Liver (tissue), 9 donors: ENCODE data around the gene ZFP3. TPM values are rescaled to one million over a fixed set of nuclear protein-coding genes. Genes with fewer than 3 reads are reported as not detected.

Source experiments
- DNase-seq: peaks from one replicate; pipeline ENCODE4 v3.0.0-alpha.2; 2017; ENCODE audit warnings: low spot score
- H3K27ac ChIP-seq, 2 donors: one replicate each; pipeline ENCODE4 v1.7.0; 2013; ENCODE audit warnings: inconsistent platforms in 2 of 2, low read length in 2 of 2, control low read depth in 1 of 2, low read depth in 1 of 2, mild to moderate bottlenecking in 1 of 2
- H3K27me3 ChIP-seq, 4 donors: one replicate each; pipeline versions ENCODE4 v1.6.1 to v1.7.0; 2013; ENCODE audit warnings: low read length in 3 of 4, inconsistent platforms in 1 of 4, mild to moderate bottlenecking in 1 of 4, moderate library complexity in 1 of 4; ENCODE audit not compliant: control insufficient read depth in 4 of 4, insufficient read depth in 4 of 4
- H3K36me3 ChIP-seq, 4 donors: one replicate each; pipeline versions ENCODE4 v1.6.1 to v1.7.0; 2013; ENCODE audit warnings: low read length in 3 of 4, mild to moderate bottlenecking in 3 of 4, low read depth in 1 of 4, moderate library complexity in 1 of 4; ENCODE audit not compliant: control insufficient read depth in 4 of 4, insufficient read depth in 3 of 4
- H3K4me1 ChIP-seq, 4 donors: one replicate each; pipeline versions ENCODE4 v1.6.1 to v1.7.0; 2013; ENCODE audit warnings: low read length in 3 of 4, mild to moderate bottlenecking in 3 of 4, moderate library complexity in 1 of 4; ENCODE audit not compliant: control insufficient read depth in 4 of 4, insufficient read depth in 4 of 4
- H3K4me3 ChIP-seq, 3 donors: one replicate each; pipeline versions ENCODE4 v1.6.1 to v1.7.0; 2013; ENCODE audit warnings: low read length in 3 of 3, control low read depth in 1 of 3, low read depth in 1 of 3, mild to moderate bottlenecking in 1 of 3
- H3K9ac ChIP-seq, 2 donors: one replicate each; pipeline ENCODE4 v1.7.0; 2013; ENCODE audit warnings: low read length in 2 of 2, mild to moderate bottlenecking in 2 of 2, moderate library complexity in 2 of 2, control low read depth in 1 of 2, low read depth in 1 of 2
- H3K9me3 ChIP-seq, 4 donors: one replicate each; pipeline versions ENCODE4 v1.6.1 to v1.7.0; 2013; ENCODE audit warnings: low read length in 3 of 4; ENCODE audit not compliant: control insufficient read depth in 4 of 4
- EGR1 ChIP-seq, 2 donors: IDR thresholded peaks; 2 replicates each; pipeline ENCODE4 v1.6.1; 2016 to 2018; ENCODE audit warnings: antibody characterized with exemption in 2 of 2, low read depth in 2 of 2
- FOXA1 ChIP-seq: IDR thresholded peaks from 2 replicates; pipeline ENCODE4 v1.6.1; 2016; ENCODE audit warnings: antibody characterized with exemption
- GABPA ChIP-seq, 2 donors: IDR thresholded peaks in 1 of 2; conservative IDR thresholded peaks in 1 of 2; 2 replicates each; pipeline ENCODE4 v1.6.1; 2016; ENCODE audit warnings: antibody characterized with exemption in 2 of 2, mild to moderate bottlenecking in 1 of 2, moderate library complexity in 1 of 2
- HNF4A ChIP-seq, 2 donors: conservative IDR thresholded peaks; 2 replicates each; pipeline ENCODE4 v1.6.1; 2016; ENCODE audit warnings: antibody characterized with exemption in 2 of 2, mild to moderate bottlenecking in 2 of 2
- HNF4G ChIP-seq: IDR thresholded peaks from 2 replicates; pipeline ENCODE4 v1.6.1; 2016; ENCODE audit warnings: antibody characterized with exemption
- JUND ChIP-seq, 2 donors: IDR thresholded peaks; 2 replicates each; pipeline ENCODE4 v1.6.1; 2016; ENCODE audit warnings: antibody characterized with exemption in 2 of 2
- NR2F2 ChIP-seq: IDR thresholded peaks from 2 replicates; pipeline ENCODE4 v1.6.1; 2016; ENCODE audit warnings: antibody characterized with exemption
- RAD21 ChIP-seq, 2 donors: IDR thresholded peaks; 2 replicates each; pipeline ENCODE4 v1.6.1; 2016; ENCODE audit warnings: antibody characterized with exemption in 2 of 2, mild to moderate bottlenecking in 2 of 2
- RXRA ChIP-seq, 2 donors: IDR thresholded peaks; 2 replicates each; pipeline ENCODE4 v1.6.1; 2017 to 2018; ENCODE audit warnings: antibody characterized with exemption in 2 of 2, mild to moderate bottlenecking in 1 of 2
- SP1 ChIP-seq: IDR thresholded peaks from 2 replicates; pipeline ENCODE4 v1.6.1; 2018; ENCODE audit warnings: antibody characterized with exemption, mild to moderate bottlenecking
- TAF1 ChIP-seq: conservative IDR thresholded peaks from 2 replicates; pipeline ENCODE4 v1.6.1; 2016; ENCODE audit warnings: antibody characterized with exemption, mild to moderate bottlenecking
- YY1 ChIP-seq: IDR thresholded peaks from 2 replicates; pipeline ENCODE4 v1.6.1; 2016; ENCODE audit warnings: antibody characterized with exemption, mild to moderate bottlenecking
- WGBS: extraction: QIAGEN DNeasy Blood & Tissue Kit; methylation state at CpG from one replicate; pipeline ENCODE4 v1.1.7; 2013; 5-methylcytosine and 5-hydroxymethylcytosine counted together
- polyA plus RNA-seq, 2 donors: library from polyadenylated mRNA; stranded (reverse) in 1 of 2; unstranded in 1 of 2; fragments of 200-250 nt in 1 of 2; fragments of >200 nt in 1 of 2; fragmentation: Nextera tagmentation in 1 of 2; extraction: Ambion mirVana in 1 of 2; gene quantifications; one replicate each; pipeline versions ENCODE4 v1.2.1 to v1.2.3, GENCODE V29; 2013 to 2015
- total RNA-seq, 2 donors: library from RNA; depleted of rRNA; stranded (reverse); fragments of >200 nt; gene quantifications; one replicate each; pipeline ENCODE4 v1.2.3, GENCODE V29; 2014
- TF ChIP-seq, protein P1 (sequence below): IDR thresholded peaks from 2 replicates; pipeline ENCODE4 v1.6.1; 2016; ENCODE audit warnings: antibody characterized with exemption
- TF ChIP-seq, protein P2 (sequence below): IDR thresholded peaks from 2 replicates; pipeline ENCODE4 v1.6.1; 2016; ENCODE audit warnings: antibody characterized with exemption
- TF ChIP-seq, protein P3 (sequence below): fragments of 150-350 bp; IDR thresholded peaks from 2 replicates; pipeline ENCODE4 v1.5.1; 2017; ENCODE audit warnings: improper control_type of control experiment, low read depth, low read length; ENCODE audit not compliant: missing input control
- TF ChIP-seq, protein P4 (sequence below): IDR thresholded peaks from 2 replicates; pipeline ENCODE4 v1.6.1; 2016; ENCODE audit warnings: antibody characterized with exemption
- TF ChIP-seq, protein P5 (sequence below): IDR thresholded peaks from 2 replicates; pipeline ENCODE4 v1.6.1; 2016; ENCODE audit warnings: antibody characterized with exemption, mild to moderate bottlenecking
- donor health status: healthy.
- donor health status: healthy.
- donor health status: healthy.
- donor health status: healthy.
- donor health status: healthy.

The ZFP3 gene
- total and polyA plus RNA-seq, 4 donors = 0.46 to 1.6 (median 1.1) TPM

DNA sequence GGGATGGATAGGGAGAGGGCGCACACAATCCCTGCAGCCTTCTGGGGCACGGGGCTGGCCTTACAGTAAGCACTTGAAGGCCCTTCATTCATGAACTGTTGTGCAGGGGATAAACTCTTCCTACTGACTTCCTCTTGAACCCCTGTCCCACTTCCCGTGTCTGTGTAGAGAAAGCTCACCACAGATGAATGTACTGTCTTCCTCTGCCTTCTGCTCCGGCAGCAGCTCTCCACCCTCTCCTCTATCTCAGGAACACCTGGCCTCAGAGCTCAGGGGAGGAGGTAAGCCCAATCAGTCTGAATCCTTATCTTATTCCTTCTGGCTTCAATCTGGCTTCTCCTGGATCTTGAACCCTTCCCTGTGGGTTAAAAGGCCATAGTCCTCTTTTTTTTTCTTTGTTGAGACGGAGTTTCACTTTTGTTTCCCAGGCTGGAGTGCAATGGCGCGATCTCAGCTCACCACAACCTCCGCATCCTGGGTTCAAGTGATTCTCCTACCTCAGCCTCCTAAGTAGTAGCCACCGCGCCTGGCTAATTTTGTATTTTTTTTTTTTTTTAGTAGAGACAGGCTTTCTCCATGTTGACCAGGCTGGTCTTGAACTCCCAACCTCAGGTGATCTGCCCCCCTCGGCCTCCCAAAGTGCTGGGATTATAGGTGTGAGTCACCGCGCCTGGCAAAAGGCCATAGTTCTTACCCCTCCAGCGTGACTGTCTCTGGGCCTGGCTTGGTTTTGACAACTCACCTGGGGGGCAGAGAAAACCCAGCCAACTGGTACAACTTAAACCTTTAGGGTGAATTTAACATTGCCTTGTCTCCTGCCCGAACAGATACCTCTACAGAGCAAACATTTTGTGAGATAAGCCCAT, 35.9 kb upstream of the ZFP3 start:
- TF ChIP-seq, protein P1, sequence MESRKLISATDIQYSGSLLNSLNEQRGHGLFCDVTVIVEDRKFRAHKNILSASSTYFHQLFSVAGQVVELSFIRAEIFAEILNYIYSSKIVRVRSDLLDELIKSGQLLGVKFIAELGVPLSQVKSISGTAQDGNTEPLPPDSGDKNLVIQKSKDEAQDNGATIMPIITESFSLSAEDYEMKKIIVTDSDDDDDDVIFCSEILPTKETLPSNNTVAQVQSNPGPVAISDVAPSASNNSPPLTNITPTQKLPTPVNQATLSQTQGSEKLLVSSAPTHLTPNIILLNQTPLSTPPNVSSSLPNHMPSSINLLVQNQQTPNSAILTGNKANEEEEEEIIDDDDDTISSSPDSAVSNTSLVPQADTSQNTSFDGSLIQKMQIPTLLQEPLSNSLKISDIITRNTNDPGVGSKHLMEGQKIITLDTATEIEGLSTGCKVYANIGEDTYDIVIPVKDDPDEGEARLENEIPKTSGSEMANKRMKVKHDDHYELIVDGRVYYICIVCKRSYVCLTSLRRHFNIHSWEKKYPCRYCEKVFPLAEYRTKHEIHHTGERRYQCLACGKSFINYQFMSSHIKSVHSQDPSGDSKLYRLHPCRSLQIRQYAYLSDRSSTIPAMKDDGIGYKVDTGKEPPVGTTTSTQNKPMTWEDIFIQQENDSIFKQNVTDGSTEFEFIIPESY = no peak
- TF ChIP-seq FOXA1 (no peak), NR2F2 (no peak), YY1 (no peak)
- TF ChIP-seq, protein P2, sequence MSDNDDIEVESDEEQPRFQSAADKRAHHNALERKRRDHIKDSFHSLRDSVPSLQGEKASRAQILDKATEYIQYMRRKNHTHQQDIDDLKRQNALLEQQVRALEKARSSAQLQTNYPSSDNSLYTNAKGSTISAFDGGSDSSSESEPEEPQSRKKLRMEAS = no peak
- TF ChIP-seq, protein P3, sequence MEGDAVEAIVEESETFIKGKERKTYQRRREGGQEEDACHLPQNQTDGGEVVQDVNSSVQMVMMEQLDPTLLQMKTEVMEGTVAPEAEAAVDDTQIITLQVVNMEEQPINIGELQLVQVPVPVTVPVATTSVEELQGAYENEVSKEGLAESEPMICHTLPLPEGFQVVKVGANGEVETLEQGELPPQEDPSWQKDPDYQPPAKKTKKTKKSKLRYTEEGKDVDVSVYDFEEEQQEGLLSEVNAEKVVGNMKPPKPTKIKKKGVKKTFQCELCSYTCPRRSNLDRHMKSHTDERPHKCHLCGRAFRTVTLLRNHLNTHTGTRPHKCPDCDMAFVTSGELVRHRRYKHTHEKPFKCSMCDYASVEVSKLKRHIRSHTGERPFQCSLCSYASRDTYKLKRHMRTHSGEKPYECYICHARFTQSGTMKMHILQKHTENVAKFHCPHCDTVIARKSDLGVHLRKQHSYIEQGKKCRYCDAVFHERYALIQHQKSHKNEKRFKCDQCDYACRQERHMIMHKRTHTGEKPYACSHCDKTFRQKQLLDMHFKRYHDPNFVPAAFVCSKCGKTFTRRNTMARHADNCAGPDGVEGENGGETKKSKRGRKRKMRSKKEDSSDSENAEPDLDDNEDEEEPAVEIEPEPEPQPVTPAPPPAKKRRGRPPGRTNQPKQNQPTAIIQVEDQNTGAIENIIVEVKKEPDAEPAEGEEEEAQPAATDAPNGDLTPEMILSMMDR = no peak
- TF ChIP-seq, protein P4, sequence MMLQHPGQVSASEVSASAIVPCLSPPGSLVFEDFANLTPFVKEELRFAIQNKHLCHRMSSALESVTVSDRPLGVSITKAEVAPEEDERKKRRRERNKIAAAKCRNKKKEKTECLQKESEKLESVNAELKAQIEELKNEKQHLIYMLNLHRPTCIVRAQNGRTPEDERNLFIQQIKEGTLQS = no peak
- H3K9me3 ChIP-seq = no peaks in the 10 kb centered on the region
- H3K4me1 ChIP-seq = no peaks in the 10 kb centered on the region
- H3K27ac ChIP-seq = no peak overlapping the region
- H3K36me3 ChIP-seq = no peaks in the 10 kb centered on the region
- DNase-seq = no peak
- no peak overlapping the region for H3K9ac ChIP-seq
- H3K27me3 ChIP-seq = no peaks in the 10 kb centered on the region
- no peak overlapping the region for H3K4me3 ChIP-seq
- WGBS = 79% methylated on average over 15 of the region's 15 CpGs

DNA sequence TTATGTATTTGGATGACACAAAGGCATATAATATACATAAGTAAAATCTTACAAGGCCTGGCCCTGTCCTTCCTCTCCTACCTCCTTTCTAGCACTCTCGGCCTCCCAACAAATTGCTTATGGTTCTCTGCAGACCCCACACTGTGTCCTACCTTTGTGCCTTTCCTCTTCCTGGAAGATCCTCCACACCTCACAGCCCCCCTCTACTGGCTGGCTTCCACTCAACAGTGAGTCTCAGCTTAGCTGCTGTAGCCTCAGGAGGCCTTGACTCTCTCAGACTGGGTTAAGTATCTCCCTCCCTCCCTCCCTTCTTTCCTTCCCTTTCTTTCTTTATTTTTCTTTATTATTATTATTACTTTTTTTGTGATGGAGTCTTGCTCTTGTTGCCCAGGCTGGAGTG, 34.7 kb upstream of the ZFP3 start:
- H3K9ac ChIP-seq = no peak overlapping the region
- no peak overlapping the region for H3K27ac ChIP-seq
- H3K9me3 ChIP-seq = no peaks in the 10 kb centered on the region
- DNase-seq = no peak
- TF ChIP-seq EGR1 (IDR thresholded peaks at IDR 0.05; ENCODE audit: low read depth in 2 of 2) (no peak), JUND (IDR thresholded peaks at IDR 0.05) (no peak), YY1 (no peak), GABPA (IDR thresholded peaks at IDR 0.05 in 1 of 2, conservative IDR thresholded peaks at IDR 0.05 in 1 of 2) (no peak), RXRA (IDR thresholded peaks at IDR 0.05) (no peak), RAD21 (IDR thresholded peaks at IDR 0.05) (no peak), FOXA1 (no peak), NR2F2 (no peak), TAF1 (no peak), HNF4A (conservative IDR thresholded peaks at IDR 0.05) (no peak), SP1 (no peak), HNF4G (no peak)
- TF ChIP-seq, protein P1 = no peak
- TF ChIP-seq, protein P3 = no peak
- TF ChIP-seq, protein P5, sequence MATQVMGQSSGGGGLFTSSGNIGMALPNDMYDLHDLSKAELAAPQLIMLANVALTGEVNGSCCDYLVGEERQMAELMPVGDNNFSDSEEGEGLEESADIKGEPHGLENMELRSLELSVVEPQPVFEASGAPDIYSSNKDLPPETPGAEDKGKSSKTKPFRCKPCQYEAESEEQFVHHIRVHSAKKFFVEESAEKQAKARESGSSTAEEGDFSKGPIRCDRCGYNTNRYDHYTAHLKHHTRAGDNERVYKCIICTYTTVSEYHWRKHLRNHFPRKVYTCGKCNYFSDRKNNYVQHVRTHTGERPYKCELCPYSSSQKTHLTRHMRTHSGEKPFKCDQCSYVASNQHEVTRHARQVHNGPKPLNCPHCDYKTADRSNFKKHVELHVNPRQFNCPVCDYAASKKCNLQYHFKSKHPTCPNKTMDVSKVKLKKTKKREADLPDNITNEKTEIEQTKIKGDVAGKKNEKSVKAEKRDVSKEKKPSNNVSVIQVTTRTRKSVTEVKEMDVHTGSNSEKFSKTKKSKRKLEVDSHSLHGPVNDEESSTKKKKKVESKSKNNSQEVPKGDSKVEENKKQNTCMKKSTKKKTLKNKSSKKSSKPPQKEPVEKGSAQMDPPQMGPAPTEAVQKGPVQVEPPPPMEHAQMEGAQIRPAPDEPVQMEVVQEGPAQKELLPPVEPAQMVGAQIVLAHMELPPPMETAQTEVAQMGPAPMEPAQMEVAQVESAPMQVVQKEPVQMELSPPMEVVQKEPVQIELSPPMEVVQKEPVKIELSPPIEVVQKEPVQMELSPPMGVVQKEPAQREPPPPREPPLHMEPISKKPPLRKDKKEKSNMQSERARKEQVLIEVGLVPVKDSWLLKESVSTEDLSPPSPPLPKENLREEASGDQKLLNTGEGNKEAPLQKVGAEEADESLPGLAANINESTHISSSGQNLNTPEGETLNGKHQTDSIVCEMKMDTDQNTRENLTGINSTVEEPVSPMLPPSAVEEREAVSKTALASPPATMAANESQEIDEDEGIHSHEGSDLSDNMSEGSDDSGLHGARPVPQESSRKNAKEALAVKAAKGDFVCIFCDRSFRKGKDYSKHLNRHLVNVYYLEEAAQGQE = no peak
- TF ChIP-seq, protein P2 = no peak
- TF ChIP-seq, protein P4 = no peak
- no peak overlapping the region for H3K4me3 ChIP-seq
- H3K36me3 ChIP-seq = no peaks in the 10 kb centered on the region
- H3K27me3 ChIP-seq = no peaks in the 10 kb centered on the region
- H3K4me1 ChIP-seq = no peaks in the 10 kb centered on the region
- WGBS = 98% methylated on average over 1 of the region's 1 CpG
